T-helper 22 cell (primary cell): ENCODE results near the gene RNF214.

Experiments
- DNase-seq: peaks from one replicate; pipeline ENCODE4 v3.0.0-alpha.2; 2020; ENCODE audit warnings: low read depth

RNF214 gene

GRCh38 chr11:117282956-117283355 is 50.5 kb downstream of the RNF214 start:
- DNase-seq = no peak

- DNase-seq = no peak
Observed at GRCh38 chr11:117284053-117284452, 51.6 kb downstream of the RNF214 start.

- DNase-seq = no peak
Observed at GRCh38 chr11:117286588-117286987, 54.1 kb downstream of the RNF214 start.

- DNase-seq = no peak
Observed at GRCh38 chr11:117287668-117288067, 55.2 kb downstream of the RNF214 start.

- no peak for DNase-seq
Observed at GRCh38 chr11:117289795-117290194, 57.3 kb downstream of the RNF214 start.

GRCh38 chr11:117290809-117291396 is 58.4 kb downstream of the RNF214 start, which contains the start of gene BACE1-AS:
BACE1-AS (plus strand) TSS chr11:117291346.
- no peak for DNase-seq

GRCh38 chr11:117292616-117293015 is 60.1 kb downstream of the RNF214 start:
- DNase-seq = no peak

GRCh38 chr11:117295438-117296137 is 63.1 kb downstream of the RNF214 start:
- no peak for DNase-seq

GRCh38 chr11:117296881-117297280 is 64.4 kb downstream of the RNF214 start:
- DNase-seq = no peak

GRCh38 chr11:117298195-117298594 is 65.7 kb downstream of the RNF214 start:
- no peak for DNase-seq

GRCh38 chr11:117299351-117300282 is 67.1 kb downstream of the RNF214 start:
- no peak for DNase-seq

- no peak for DNase-seq
Observed at GRCh38 chr11:117300283-117300663, 67.8 kb downstream of the RNF214 start.

- no peak for DNase-seq
Observed at GRCh38 chr11:117300773-117301172, 68.3 kb downstream of the RNF214 start.

GRCh38 chr11:117302228-117302627 is 69.8 kb downstream of the RNF214 start:
- no peak for DNase-seq

- DNase-seq = no peak
Observed at GRCh38 chr11:117303101-117303500, 70.6 kb downstream of the RNF214 start.

GRCh38 chr11:117303646-117304315 is 71.3 kb downstream of the RNF214 start:
- no peak for DNase-seq

- DNase-seq = no peak
Observed at GRCh38 chr11:117305145-117305544, 72.7 kb downstream of the RNF214 start.

- DNase-seq = no peak
Observed at GRCh38 chr11:117309310-117309709, 76.8 kb downstream of the RNF214 start.

GRCh38 chr11:117313091-117313490 is 80.6 kb downstream of the RNF214 start:
- no peak for DNase-seq

- no peak for DNase-seq
Observed at GRCh38 chr11:117313828-117314768, 81.6 kb downstream of the RNF214 start.

GRCh38 chr11:117314840-117315239 is 82.4 kb downstream of the RNF214 start:
- DNase-seq = no peak
